GM10266 (cell line): Measurements from ENCODE around the gene USP24.
"Not testable (repeated sequence)": the region's sequence is repeated elsewhere in the genome, so short reads cannot be mapped to it uniquely, and the experiment has no call there.

Experiments
- DNase-seq: peaks from one replicate; pipeline ENCODE4 v3.0.0; 2012; ENCODE audit errors: extremely low spot score
- CTCF ChIP-seq: IDR thresholded peaks from 2 replicates; pipeline ENCODE4 v1.5.1; 2012; ENCODE audit warnings: mild to moderate bottlenecking, low read depth; ENCODE audit not compliant: control insufficient read depth, insufficient read depth; ENCODE audit errors: missing control alignments

The USP24 gene

DNA sequence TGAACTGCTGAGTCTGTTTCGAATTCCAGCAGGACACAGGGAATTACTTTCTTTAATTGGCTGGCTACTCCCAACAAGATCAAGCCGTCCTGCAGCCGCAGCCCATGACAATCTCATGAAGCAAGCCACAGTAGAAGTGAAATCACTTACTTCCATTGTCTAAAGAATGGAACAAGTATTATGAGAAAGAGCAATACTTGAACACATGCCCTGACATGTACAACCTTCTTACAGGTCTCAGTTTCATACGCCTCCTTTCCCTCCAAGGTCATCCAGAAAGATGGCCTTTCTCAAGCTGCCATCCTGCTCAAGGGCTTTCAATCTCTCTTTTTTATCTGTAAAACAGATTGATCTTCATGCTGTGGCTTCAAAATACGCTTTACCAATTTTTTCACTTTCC, 90.7 kb downstream of the USP24 start:
- TF ChIP-seq CTCF: no peak
- no peak for DNase-seq

DNA sequence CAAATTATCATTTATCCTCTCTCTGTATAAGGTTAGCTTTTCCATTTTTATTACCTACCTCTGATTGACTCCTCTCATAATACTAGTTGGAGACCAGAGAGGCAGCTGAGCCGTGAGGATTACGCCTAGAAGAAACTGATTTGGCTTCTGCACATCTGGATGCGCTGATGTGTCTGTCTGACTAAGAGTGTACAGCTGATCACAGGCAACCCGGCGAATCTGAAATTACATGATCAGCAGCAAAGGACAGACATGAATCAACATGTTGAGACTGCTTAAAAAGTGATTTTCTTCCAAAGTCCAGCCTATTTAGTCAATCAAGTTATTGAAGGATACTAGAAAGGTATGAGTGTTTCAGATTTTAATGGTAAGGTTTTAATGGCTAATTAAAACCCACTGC, 94.6 kb downstream of the USP24 start:
- TF ChIP-seq CTCF: no peak
- DNase-seq: no peak

- TF ChIP-seq CTCF: no peak
- no peak for DNase-seq
Observed at GRCh38 chr1:55118651-55119329, 96.4 kb downstream of the USP24 start.

DNA sequence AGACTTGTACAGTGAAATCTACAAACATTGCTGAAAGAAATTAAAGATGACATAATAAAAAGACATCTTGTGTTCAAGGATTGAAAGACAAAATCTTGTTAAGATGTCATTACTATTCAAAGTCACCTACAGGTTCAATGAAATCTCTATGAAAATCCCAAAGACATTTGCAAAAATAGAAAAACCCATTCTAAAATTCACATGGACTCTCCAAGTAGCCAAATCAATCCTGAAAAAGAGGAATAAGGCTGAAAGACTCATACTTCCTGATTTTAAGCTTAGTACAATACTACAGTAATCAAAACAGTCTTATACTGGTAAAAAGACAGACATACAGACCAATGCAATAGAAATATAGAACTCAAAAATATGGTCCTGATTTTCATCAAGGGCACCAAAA, 97.2 kb downstream of the USP24 start:
- TF ChIP-seq CTCF: no peak
- DNase-seq: no peak

- DNase-seq: not testable (repeated sequence)
Observed at GRCh38 chr1:55109005-55109404, 106.2 kb downstream of the USP24 start.

GRCh38 chr1:55107101-55107500, 108.1 kb downstream of the USP24 start:
- DNase-seq: no peak
- TF ChIP-seq CTCF: no peak

DNA sequence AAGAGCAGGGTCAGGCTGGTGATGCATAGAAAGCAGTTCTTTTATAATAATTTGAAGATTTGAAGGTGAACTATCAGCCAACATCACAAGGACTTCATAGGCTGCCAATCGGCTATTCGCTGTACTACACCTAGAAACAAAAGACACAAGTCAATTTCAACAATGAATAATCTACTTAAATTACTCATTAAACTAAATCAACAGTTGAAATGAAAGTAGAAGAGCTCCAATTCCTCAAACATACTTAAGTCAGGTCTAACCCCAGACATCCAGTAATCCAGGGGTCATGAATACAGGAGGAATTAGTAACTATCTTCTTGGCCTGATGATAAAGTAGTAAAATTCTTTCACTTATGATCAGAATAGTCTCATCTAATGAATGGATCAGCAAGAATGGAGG, 111.3 kb downstream of the USP24 start:
- TF ChIP-seq CTCF: no peak
- no peak for DNase-seq

GRCh38 chr1:55095095-55095494, 120.1 kb downstream of the USP24 start:
- no peak for DNase-seq
- TF ChIP-seq CTCF: no peak
